Mesendoderm (in vitro differentiated cells): ENCODE results near the gene KCP.

Source experiments
- DNase-seq: peaks from one replicate; pipeline ENCODE4 v3.0.0; 2013
- H2AK5ac ChIP-seq: 2 replicates; pipeline ENCODE4 v1.6.1; 2013; ENCODE audit warnings: low read length, inconsistent platforms
- H2BK120ac ChIP-seq: 2 replicates; pipeline ENCODE4 v1.6.1; 2013; ENCODE audit warnings: low read depth, mild to moderate bottlenecking, low read length, moderate library complexity, mixed read lengths
- H2BK15ac ChIP-seq: replicated peaks from 2 replicates; pipeline ENCODE4 v1.6.1; 2013; ENCODE audit warnings: low read depth, mild to moderate bottlenecking, moderate library complexity
- H2BK5ac ChIP-seq: 2 replicates; pipeline ENCODE4 v1.6.1; 2013; ENCODE audit warnings: low read length, inconsistent platforms
- H3K18ac ChIP-seq: 2 replicates; pipeline ENCODE4 v1.6.1; 2013; ENCODE audit warnings: mild to moderate bottlenecking, low read length, mixed read lengths
- H3K23ac ChIP-seq: one replicate; pipeline ENCODE4 v1.6.1; 2013; ENCODE audit warnings: low read length
- H3K27ac ChIP-seq: 2 replicates; pipeline ENCODE4 v1.5.1; 2013; ENCODE audit warnings: low read depth, mild to moderate bottlenecking, inconsistent platforms, low read length, moderate library complexity
- H3K27me3 ChIP-seq: 2 replicates; pipeline ENCODE4 v1.6.1; 2013; ENCODE audit warnings: low read length, control low read depth, mild to moderate bottlenecking, inconsistent platforms; ENCODE audit not compliant: insufficient read depth, poor library complexity
- H3K36me3 ChIP-seq: 2 replicates; pipeline ENCODE4 v1.6.1; 2013; ENCODE audit warnings: low read length, inconsistent platforms; ENCODE audit not compliant: control insufficient read depth, insufficient read depth
- H3K4ac ChIP-seq: one replicate; pipeline ENCODE4 v1.6.1; 2013; ENCODE audit warnings: low read depth, mild to moderate bottlenecking, low read length, moderate library complexity
- H3K4me1 ChIP-seq: 2 replicates; pipeline ENCODE4 v1.6.1; 2013; ENCODE audit warnings: low read depth, low read length, inconsistent platforms; ENCODE audit not compliant: control insufficient read depth
- H3K4me2 ChIP-seq: 2 replicates; pipeline ENCODE4 v1.6.1; 2013; ENCODE audit warnings: low read length
- H3K4me3 ChIP-seq: 2 replicates; pipeline ENCODE4 v1.5.1; 2013; ENCODE audit warnings: mild to moderate bottlenecking, low read length
- H3K56ac ChIP-seq: one replicate; pipeline ENCODE4 v1.6.1; 2013; ENCODE audit warnings: low read length
- H3K79me1 ChIP-seq: 2 replicates; pipeline ENCODE4 v1.6.1; 2013; ENCODE audit warnings: low read length, inconsistent platforms
- H3K79me2 ChIP-seq: 2 replicates; pipeline ENCODE4 v1.6.1; 2013; ENCODE audit warnings: mild to moderate bottlenecking, low read length; ENCODE audit not compliant: control insufficient read depth, insufficient read depth
- H3K9ac ChIP-seq: 2 replicates; pipeline ENCODE4 v1.6.1; 2013; ENCODE audit warnings: low read length, inconsistent platforms
- H4K5ac ChIP-seq: one replicate; pipeline ENCODE4 v1.6.1; 2013; ENCODE audit warnings: low read length
- H4K8ac ChIP-seq: one replicate; pipeline ENCODE4 v1.6.1; 2013; ENCODE audit warnings: low read depth, mild to moderate bottlenecking, control low read depth, low read length, moderate library complexity
- WGBS: extraction: QIAGEN DNeasy Blood & Tissue Kit; methylation state at CpG from one replicate; pipeline ENCODE4 v1.1.7; 2013; ENCODE audit warnings: low lambda C conversion rate, missing lambda C conversion rate; ENCODE audit not compliant: insufficient coverage; ENCODE audit errors: extremely low coverage; 5-methylcytosine and 5-hydroxymethylcytosine counted together

Gene KCP

DNA sequence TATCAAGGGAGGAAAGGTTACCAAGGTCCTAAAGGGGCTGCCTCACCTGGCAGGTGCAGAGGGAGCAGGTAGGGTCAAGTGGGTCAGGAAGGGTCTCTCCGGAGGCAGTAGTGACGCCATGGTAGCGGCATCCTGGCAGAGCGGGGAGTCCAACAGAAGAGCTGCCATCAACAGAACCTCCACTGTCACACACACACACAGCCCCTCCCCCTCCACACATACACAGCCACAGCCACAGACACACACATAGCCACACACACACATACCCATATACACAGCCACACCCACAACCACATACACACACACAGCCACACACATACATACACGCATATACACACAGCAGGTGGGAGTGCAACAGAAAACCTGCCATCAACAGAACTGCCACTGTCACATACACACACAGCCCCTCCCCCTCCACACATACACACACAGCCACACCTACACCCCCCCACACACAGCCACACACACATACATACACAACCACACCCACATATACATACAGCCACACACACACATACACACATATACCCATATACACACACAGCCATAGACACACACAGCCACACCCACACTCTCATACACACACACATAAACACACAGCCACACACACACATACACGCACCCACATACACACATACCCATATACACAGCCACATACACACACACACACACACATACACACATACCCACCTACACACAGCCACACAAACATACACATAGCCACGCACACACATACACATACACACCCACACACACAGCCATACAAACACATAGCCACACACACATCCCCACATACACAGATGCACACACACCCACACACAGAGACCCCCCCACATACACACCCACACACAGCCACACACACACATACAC is 23.1 kb downstream of the KCP start:
- 100% methylated on average over 1 of the region's 7 CpGs for WGBS
- Histone ChIP-seq H3K4ac (no peak overlapping the region), H3K56ac (no peak overlapping the region), H3K36me3 (no peaks in the 10 kb centered on the region), H3K4me1 (no peaks in the 10 kb centered on the region), H3K4me3 (no peak overlapping the region), H3K23ac (no peak overlapping the region), H3K9ac (no peak overlapping the region), H4K5ac (no peak overlapping the region), H3K79me1 (no peaks in the 10 kb centered on the region), H4K8ac (no peak overlapping the region), H3K27ac (no peak overlapping the region), H3K79me2 (no peaks in the 10 kb centered on the region), H2AK5ac (no peak overlapping the region), H3K4me2 (no peak overlapping the region), H2BK120ac (no peak overlapping the region), H2BK15ac (no peak overlapping the region), H3K18ac (no peak overlapping the region), H3K27me3 (no peaks in the 10 kb centered on the region), H2BK5ac (no peak overlapping the region)
- no peak for DNase-seq

DNA sequence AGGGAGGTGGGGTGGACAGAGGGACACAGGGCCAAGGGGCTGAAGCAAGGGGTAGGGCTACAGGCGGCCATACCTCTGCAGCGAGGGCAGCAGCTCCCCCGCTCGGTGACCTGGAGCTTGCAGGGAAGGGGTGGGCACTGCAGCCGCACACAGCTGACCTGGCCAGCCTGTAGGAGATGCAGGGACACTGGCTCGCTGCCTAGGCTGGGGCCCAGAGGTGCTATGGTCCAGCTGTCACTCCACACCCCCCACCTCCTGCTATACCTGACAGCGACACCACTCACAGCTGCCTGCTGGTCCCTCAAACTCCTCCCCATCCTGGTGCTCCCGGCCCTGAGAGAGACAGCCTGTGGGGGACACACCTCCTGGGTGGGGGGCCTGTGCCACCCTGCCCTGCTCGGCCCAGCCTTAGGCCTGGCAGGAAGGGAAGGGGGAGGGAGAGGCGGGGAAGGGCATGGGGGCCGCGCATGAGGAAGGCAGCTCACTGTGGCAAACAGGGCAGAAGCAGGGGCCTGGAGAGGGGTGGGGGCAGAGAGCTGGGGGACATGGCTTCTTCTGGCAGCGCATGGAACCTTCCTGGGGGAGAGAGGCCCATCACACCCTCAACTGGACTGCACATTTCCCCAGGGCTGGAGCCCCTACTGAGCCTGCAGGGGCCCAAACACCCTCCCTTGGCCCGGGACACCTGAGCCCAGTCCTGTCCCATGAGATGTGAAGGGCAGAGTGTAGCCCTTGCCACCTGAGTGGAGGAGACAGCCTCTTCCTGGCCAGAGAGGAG is 23.9 kb downstream of the KCP start:
- no peak overlapping the region for H3K23ac ChIP-seq
- no peak overlapping the region for H3K4me2 ChIP-seq
- H2BK120ac ChIP-seq, result no peak overlapping the region
- H4K5ac ChIP-seq, result no peak overlapping the region
- no peaks in the 10 kb centered on the region for H3K79me1 ChIP-seq
- H3K79me2 ChIP-seq, result no peaks in the 10 kb centered on the region
- H3K27me3 ChIP-seq, result no peaks in the 10 kb centered on the region
- no peak overlapping the region for H2AK5ac ChIP-seq
- WGBS, result no CpG with 5 or more reads among the region's 14 CpGs
- no peaks in the 10 kb centered on the region for H3K4me1 ChIP-seq
- H2BK5ac ChIP-seq, result no peak overlapping the region
- no peak overlapping the region for H3K27ac ChIP-seq
- no peak for DNase-seq
- H3K18ac ChIP-seq, result no peak overlapping the region
- H3K36me3 ChIP-seq, result no peaks in the 10 kb centered on the region
- no peak overlapping the region for H3K4me3 ChIP-seq
- H3K9ac ChIP-seq, result no peak overlapping the region
- H2BK15ac ChIP-seq, result no peak overlapping the region
- H4K8ac ChIP-seq, result no peak overlapping the region
- no peak overlapping the region for H3K56ac ChIP-seq
- H3K4ac ChIP-seq, result no peak overlapping the region

- no CpG with 5 or more reads among the region's 10 CpGs for WGBS
- no peak overlapping the region for H2BK120ac ChIP-seq
Measured at GRCh38 chr7:128885370-128886187, 24.9 kb downstream of the KCP start.

GRCh38 chr7:128884561-128885369 is 25.7 kb downstream of the KCP start:
- no peak overlapping the region for H3K18ac ChIP-seq
- H3K36me3 ChIP-seq, result no peaks in the 10 kb centered on the region
- no peak overlapping the region for H3K4me3 ChIP-seq
- H3K9ac ChIP-seq, result no peak overlapping the region
- no peak overlapping the region for H4K8ac ChIP-seq
- no peak overlapping the region for H3K4me2 ChIP-seq
- H2BK15ac ChIP-seq, result no peak overlapping the region
- no peaks in the 10 kb centered on the region for H3K79me2 ChIP-seq
- no peak overlapping the region for H3K56ac ChIP-seq
- no peak overlapping the region for H2BK5ac ChIP-seq
- WGBS, result no CpG with 5 or more reads among the region's 26 CpGs
- no peaks in the 10 kb centered on the region for H3K27me3 ChIP-seq
- no peak overlapping the region for H3K4ac ChIP-seq
- no peak overlapping the region for H3K27ac ChIP-seq
- no peak overlapping the region for H4K5ac ChIP-seq
- H2BK120ac ChIP-seq, result no peak overlapping the region
- no peak overlapping the region for H2AK5ac ChIP-seq
- H3K79me1 ChIP-seq, result no peaks in the 10 kb centered on the region
- no peak for DNase-seq
- H3K23ac ChIP-seq, result no peak overlapping the region
- H3K4me1 ChIP-seq, result no peaks in the 10 kb centered on the region

More at GRCh38 chr7:128885370-128886187, 24.9 kb downstream of the KCP start:
- Histone ChIP-seq H3K4me2 (no peak overlapping the region), H3K9ac (no peak overlapping the region), H2BK5ac (no peak overlapping the region), H2BK15ac (no peak overlapping the region), H3K36me3 (no peaks in the 10 kb centered on the region), H3K4me3 (no peak overlapping the region), H3K4me1 (no peaks in the 10 kb centered on the region), H3K4ac (no peak overlapping the region), H3K27ac (no peak overlapping the region), H3K79me1 (no peaks in the 10 kb centered on the region), H4K5ac (no peak overlapping the region), H3K18ac (no peak overlapping the region), H2AK5ac (no peak overlapping the region), H4K8ac (no peak overlapping the region), H3K56ac (no peak overlapping the region), H3K79me2 (no peaks in the 10 kb centered on the region), H3K23ac (no peak overlapping the region), H3K27me3 (no peaks in the 10 kb centered on the region)
- DNase-seq, result no peak
